Measurements from ENCODE around the gene ANXA11.

GRCh38 chr10:80137920-80138319 is 67.4 kb downstream of the ANXA11 start:
- TF ChIP-seq POLR2AphosphoS5 (IDR thresholded peaks at IDR 0.05) = no peak
- TF ChIP-seq, protein P1, sequence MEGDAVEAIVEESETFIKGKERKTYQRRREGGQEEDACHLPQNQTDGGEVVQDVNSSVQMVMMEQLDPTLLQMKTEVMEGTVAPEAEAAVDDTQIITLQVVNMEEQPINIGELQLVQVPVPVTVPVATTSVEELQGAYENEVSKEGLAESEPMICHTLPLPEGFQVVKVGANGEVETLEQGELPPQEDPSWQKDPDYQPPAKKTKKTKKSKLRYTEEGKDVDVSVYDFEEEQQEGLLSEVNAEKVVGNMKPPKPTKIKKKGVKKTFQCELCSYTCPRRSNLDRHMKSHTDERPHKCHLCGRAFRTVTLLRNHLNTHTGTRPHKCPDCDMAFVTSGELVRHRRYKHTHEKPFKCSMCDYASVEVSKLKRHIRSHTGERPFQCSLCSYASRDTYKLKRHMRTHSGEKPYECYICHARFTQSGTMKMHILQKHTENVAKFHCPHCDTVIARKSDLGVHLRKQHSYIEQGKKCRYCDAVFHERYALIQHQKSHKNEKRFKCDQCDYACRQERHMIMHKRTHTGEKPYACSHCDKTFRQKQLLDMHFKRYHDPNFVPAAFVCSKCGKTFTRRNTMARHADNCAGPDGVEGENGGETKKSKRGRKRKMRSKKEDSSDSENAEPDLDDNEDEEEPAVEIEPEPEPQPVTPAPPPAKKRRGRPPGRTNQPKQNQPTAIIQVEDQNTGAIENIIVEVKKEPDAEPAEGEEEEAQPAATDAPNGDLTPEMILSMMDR (IDR thresholded peaks at IDR 0.05) = no peak
- TF ChIP-seq EP300 (IDR thresholded peaks at IDR 0.05) = no peak
- TF ChIP-seq POLR2A (IDR thresholded peaks at IDR 0.05) = no peak
